ENCODE results near the gene SLC36A3.
"Not testable (repeated sequence)": the region's sequence is repeated elsewhere in the genome, so short reads cannot be mapped to it uniquely, and the experiment has no call there.

The SLC36A3 gene

DNA sequence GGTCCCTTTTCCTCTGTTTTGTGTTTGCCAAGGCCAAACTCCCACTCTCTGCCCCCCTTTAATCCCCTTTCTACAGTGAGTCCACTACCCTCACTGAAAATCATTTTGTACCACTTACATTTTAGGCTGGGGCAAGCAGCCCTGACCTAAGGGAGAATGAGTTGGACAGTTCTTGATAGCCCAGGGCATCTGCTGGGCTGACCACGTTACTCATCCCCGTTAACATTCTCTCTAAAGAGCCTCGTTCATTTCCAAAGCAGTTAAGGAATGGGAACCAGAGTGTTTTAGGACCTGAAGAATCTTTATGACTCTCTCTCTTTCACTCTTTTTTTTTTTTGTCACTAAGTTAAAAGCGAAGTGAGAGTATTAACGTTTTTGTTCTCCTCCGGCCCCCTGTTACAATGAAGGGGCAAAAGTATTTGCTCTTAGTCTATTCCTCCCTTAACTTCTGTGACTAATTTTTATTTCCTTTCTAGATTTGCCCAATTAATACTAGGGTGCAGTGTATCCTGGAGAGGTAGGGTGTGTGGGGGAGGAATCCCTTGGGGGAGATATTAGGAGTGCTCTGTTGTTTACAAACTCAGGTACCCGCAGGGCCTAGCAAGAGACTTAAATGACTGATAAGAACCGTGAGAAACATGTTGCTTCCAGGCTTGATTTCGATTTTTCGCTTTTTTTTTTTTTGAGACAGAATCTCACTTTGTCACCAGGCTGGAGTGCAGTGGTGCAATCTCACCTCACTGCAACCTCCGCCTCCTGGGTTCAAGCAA is 35.9 kb downstream of the SLC36A3 start:
- no peak overlapping the region for H3K4me3 ChIP-seq (ENCODE audit: low read depth in 1 of 5, low read length in 5 of 5)
- peaks cover 6 to 52% (median 30%) of the 10 kb centered on the region in 5 donors for H3K36me3 ChIP-seq (ENCODE audit: control insufficient read depth in 5 of 5, insufficient read depth in 5 of 5, low read length in 5 of 5)
- H3K9me3 ChIP-seq (ENCODE audit: control insufficient read depth in 5 of 5, low read length in 5 of 5): no peaks in the 10 kb centered on the region
- H3K27ac ChIP-seq (ENCODE audit: low read depth, low read length): no peak overlapping the region
- no peak overlapping the region for H3K9ac ChIP-seq (ENCODE audit: low read length in 5 of 5)
- H3K27me3 ChIP-seq (ENCODE audit: control insufficient read depth in 5 of 5, insufficient read depth in 4 of 5, low read length in 5 of 5): no peaks in the 10 kb centered on the region
- H3K4me1 ChIP-seq (ENCODE audit: control insufficient read depth in 5 of 5, insufficient read depth in 5 of 5, low read length in 5 of 5): peaks cover 0 to 13% (median 11%) of the 10 kb centered on the region in 5 donors

DNA sequence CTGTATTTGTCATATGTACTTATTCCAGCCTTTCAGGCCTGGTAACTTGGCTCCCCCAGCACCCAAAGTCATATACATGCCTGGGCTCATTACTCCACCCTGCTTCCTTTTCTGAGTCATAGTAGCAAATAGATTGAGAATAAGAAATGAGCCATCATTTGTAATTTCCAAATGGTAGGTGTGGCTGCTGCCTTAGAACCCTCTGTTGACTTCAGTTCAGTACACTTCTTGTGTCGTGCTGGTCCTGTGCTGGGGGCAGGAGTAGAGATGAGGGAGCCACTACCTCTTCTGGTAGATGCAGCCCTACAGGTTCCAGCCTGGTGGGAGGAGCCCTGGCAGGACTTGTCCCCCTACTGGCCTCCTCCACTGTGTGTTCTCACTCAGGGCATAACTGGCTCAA is 39.5 kb downstream of the SLC36A3 start:
- peaks cover 4 to 57% (median 34%) of the 10 kb centered on the region in 5 donors for H3K36me3 ChIP-seq (ENCODE audit: control insufficient read depth in 5 of 5, insufficient read depth in 5 of 5, low read length in 5 of 5)
- no peak overlapping the region for H3K4me3 ChIP-seq (ENCODE audit: low read depth in 1 of 5, low read length in 5 of 5)
- no peak overlapping the region for H3K27ac ChIP-seq (ENCODE audit: low read depth, low read length)
- no peaks in the 10 kb centered on the region for H3K27me3 ChIP-seq (ENCODE audit: control insufficient read depth in 5 of 5, insufficient read depth in 4 of 5, low read length in 5 of 5)
- no peaks in the 10 kb centered on the region for H3K9me3 ChIP-seq (ENCODE audit: control insufficient read depth in 5 of 5, low read length in 5 of 5)
- H3K4me1 ChIP-seq (ENCODE audit: control insufficient read depth in 5 of 5, insufficient read depth in 5 of 5, low read length in 5 of 5): peaks cover 0 to 13% (median 8%) of the 10 kb centered on the region in 5 donors
- no peak overlapping the region for H3K9ac ChIP-seq (ENCODE audit: low read length in 5 of 5)

DNA sequence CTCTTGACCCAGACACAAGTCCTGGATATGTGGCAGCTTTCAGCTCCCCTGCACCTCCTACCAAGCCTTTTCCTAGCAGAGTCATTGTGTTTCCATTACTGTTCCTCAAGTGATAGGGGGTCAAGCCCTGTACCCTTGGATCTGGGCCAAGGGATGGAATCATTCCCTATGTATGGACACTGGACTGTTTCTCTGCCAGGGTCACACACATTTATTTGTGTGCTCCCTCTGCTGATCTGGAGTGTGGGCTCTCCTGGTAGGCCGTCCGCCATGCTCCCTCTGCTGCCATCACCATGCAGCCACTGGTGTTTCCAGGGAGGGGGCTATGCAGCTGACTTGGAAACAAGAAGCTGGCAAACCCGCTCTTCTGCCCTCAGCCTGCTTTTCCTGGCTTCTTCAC is 41.0 kb downstream of the SLC36A3 start:
- H3K9ac ChIP-seq (ENCODE audit: low read length in 5 of 5): no peak overlapping the region
- peaks cover 0 to 16% (median 15%) of the 10 kb centered on the region in 5 donors for H3K4me1 ChIP-seq (ENCODE audit: control insufficient read depth in 5 of 5, insufficient read depth in 5 of 5, low read length in 5 of 5)
- peaks cover 4 to 41% (median 24%) of the 10 kb centered on the region in 5 donors for H3K36me3 ChIP-seq (ENCODE audit: control insufficient read depth in 5 of 5, insufficient read depth in 5 of 5, low read length in 5 of 5)
- H3K9me3 ChIP-seq (ENCODE audit: control insufficient read depth in 5 of 5, low read length in 5 of 5): no peaks in the 10 kb centered on the region
- no peak overlapping the region for H3K27ac ChIP-seq (ENCODE audit: low read depth, low read length)
- H3K27me3 ChIP-seq (ENCODE audit: control insufficient read depth in 5 of 5, insufficient read depth in 4 of 5, low read length in 5 of 5): no peaks in the 10 kb centered on the region
- no peak overlapping the region for H3K4me3 ChIP-seq (ENCODE audit: low read depth in 1 of 5, low read length in 5 of 5)

DNA sequence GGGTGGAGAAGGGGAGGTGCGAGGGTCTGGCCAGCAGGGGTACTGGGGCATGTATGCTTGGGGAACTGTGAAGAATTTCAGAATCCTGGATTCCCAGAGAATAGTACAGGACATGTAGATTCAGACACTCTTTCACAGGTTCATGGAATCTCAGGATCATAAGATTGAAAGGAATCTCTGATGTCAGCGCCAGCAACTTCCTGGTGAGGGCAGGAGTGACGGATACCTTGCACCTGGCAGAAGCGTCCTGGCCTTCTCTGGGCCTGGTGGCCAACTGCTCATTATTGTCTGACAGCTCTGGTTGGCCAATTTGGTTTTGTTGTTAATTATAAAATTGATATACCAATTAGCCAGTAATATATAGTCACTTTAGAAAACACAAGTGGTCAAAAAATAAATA is 43.6 kb downstream of the SLC36A3 start:
- Histone ChIP-seq H3K4me3 (ENCODE audit: low read depth in 1 of 5, low read length in 5 of 5) (no peak overlapping the region), H3K27ac (ENCODE audit: low read depth, low read length) (no peak overlapping the region), H3K36me3 (ENCODE audit: control insufficient read depth in 5 of 5, insufficient read depth in 5 of 5, low read length in 5 of 5) (peaks cover 3 to 21% (median 9%) of the 10 kb centered on the region in 5 donors), H3K4me1 (ENCODE audit: control insufficient read depth in 5 of 5, insufficient read depth in 5 of 5, low read length in 5 of 5) (peaks cover 0 to 36% (median 15%) of the 10 kb centered on the region in 5 donors), H3K9ac (ENCODE audit: low read length in 5 of 5) (no peak overlapping the region), H3K27me3 (ENCODE audit: control insufficient read depth in 5 of 5, insufficient read depth in 4 of 5, low read length in 5 of 5) (no peaks in the 10 kb centered on the region), H3K9me3 (ENCODE audit: control insufficient read depth in 5 of 5, low read length in 5 of 5) (no peaks in the 10 kb centered on the region)

DNA sequence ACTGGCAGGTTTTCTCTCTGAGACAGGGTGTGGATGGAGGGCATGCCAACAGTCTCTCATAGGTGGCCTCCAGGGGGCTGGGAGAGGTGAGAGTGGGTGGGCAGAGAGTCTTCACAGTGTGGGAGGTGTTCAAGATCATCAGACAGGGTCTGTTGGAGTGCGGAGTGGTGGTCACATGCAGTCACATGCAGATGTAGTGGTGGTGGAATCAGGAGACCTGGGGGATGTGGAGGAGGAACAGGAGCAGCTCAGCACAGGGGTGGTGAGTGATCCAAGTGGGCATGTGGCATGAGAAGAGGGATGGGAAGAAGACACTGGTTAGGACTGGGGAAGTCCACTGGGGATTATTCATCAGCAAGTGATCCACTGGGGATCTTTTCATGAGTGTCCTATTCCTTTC is 44.8 kb downstream of the SLC36A3 start:
- Histone ChIP-seq H3K27ac (ENCODE audit: low read depth, low read length) (no peak overlapping the region), H3K36me3 (ENCODE audit: control insufficient read depth in 5 of 5, insufficient read depth in 5 of 5, low read length in 5 of 5) (peaks cover 3 to 18% (median 8%) of the 10 kb centered on the region in 5 donors), H3K4me1 (ENCODE audit: control insufficient read depth in 5 of 5, insufficient read depth in 5 of 5, low read length in 5 of 5) (peaks cover 4 to 37% (median 13%) of the 10 kb centered on the region in 5 donors)

DNA sequence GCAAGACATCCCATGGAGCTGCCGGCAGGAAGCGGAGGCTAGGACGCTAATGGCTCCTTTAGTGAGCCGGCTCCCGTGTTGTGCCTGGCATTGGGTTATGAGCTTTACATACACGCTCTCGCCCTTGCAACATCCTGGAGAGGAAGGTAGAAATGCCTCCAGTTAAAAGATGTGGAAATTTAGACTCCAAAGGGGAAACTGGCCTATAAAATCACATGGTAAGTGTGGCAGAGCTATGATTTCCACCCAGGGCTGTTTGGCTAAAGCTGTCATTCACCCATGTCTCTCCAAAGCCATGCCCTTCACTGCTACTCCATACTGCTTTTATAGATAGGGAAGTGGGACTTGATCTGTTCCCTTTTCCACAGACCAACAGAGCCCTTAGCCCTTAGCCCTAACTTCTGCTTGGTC is 45.4 kb downstream of the SLC36A3 start:
- Histone ChIP-seq H3K27ac (ENCODE audit: low read depth, low read length) (no peak overlapping the region), H3K27me3 (ENCODE audit: control insufficient read depth in 5 of 5, insufficient read depth in 4 of 5, low read length in 5 of 5) (no peaks in the 10 kb centered on the region), H3K36me3 (ENCODE audit: control insufficient read depth in 5 of 5, insufficient read depth in 5 of 5, low read length in 5 of 5) (peaks cover 3 to 13% (median 8%) of the 10 kb centered on the region in 5 donors), H3K9me3 (ENCODE audit: control insufficient read depth in 5 of 5, low read length in 5 of 5) (no peaks in the 10 kb centered on the region), H3K4me1 (ENCODE audit: control insufficient read depth in 5 of 5, insufficient read depth in 5 of 5, low read length in 5 of 5) (peaks cover 9 to 43% (median 19%) of the 10 kb centered on the region in 5 donors), H3K9ac (ENCODE audit: low read length in 5 of 5) (no peak overlapping the region), H3K4me3 (ENCODE audit: low read depth in 1 of 5, low read length in 5 of 5) (no peak overlapping the region)

More for the DNA sequence above, 44.8 kb downstream of the SLC36A3 start:
- no peak overlapping the region for H3K4me3 ChIP-seq (ENCODE audit: low read depth in 1 of 5, low read length in 5 of 5)
- H3K27me3 ChIP-seq (ENCODE audit: control insufficient read depth in 5 of 5, insufficient read depth in 4 of 5, low read length in 5 of 5): no peaks in the 10 kb centered on the region
- no peak overlapping the region for H3K9ac ChIP-seq (ENCODE audit: low read length in 5 of 5)
- no peaks in the 10 kb centered on the region for H3K9me3 ChIP-seq (ENCODE audit: control insufficient read depth in 5 of 5, low read length in 5 of 5)

DNA sequence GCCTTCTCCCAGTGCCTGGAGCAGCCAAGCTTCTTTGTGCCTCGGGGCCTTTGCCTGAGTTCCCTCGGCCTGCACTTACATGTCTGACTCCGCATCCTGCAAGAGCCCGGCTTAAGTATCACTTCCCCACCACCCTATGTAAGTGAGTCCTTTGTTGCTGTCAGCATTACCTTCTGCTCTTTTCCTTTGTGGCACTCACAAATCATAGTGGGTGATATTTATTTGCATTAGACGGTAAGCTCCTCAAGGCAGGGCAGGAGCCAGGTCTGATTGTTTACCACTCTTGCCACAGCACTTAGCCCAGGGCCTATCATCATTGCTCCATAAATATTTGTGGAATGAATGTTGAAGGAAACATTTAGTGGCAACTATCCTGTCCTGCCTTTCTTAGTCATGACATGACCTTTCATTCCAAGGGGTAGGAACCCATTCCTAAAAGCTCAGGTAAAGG is 45.8 kb downstream of the SLC36A3 start:
- H3K9ac ChIP-seq (ENCODE audit: low read length in 5 of 5): no peak overlapping the region
- no peak overlapping the region for H3K27ac ChIP-seq (ENCODE audit: low read depth, low read length)
- H3K36me3 ChIP-seq (ENCODE audit: control insufficient read depth in 5 of 5, insufficient read depth in 5 of 5, low read length in 5 of 5): peaks cover 3 to 13% (median 8%) of the 10 kb centered on the region in 5 donors
- no peaks in the 10 kb centered on the region for H3K27me3 ChIP-seq (ENCODE audit: control insufficient read depth in 5 of 5, insufficient read depth in 4 of 5, low read length in 5 of 5)
- peaks cover 9 to 45% (median 23%) of the 10 kb centered on the region in 5 donors for H3K4me1 ChIP-seq (ENCODE audit: control insufficient read depth in 5 of 5, insufficient read depth in 5 of 5, low read length in 5 of 5)
- no peaks in the 10 kb centered on the region for H3K9me3 ChIP-seq (ENCODE audit: control insufficient read depth in 5 of 5, low read length in 5 of 5)
- H3K4me3 ChIP-seq (ENCODE audit: low read depth in 1 of 5, low read length in 5 of 5): no peak overlapping the region

DNA sequence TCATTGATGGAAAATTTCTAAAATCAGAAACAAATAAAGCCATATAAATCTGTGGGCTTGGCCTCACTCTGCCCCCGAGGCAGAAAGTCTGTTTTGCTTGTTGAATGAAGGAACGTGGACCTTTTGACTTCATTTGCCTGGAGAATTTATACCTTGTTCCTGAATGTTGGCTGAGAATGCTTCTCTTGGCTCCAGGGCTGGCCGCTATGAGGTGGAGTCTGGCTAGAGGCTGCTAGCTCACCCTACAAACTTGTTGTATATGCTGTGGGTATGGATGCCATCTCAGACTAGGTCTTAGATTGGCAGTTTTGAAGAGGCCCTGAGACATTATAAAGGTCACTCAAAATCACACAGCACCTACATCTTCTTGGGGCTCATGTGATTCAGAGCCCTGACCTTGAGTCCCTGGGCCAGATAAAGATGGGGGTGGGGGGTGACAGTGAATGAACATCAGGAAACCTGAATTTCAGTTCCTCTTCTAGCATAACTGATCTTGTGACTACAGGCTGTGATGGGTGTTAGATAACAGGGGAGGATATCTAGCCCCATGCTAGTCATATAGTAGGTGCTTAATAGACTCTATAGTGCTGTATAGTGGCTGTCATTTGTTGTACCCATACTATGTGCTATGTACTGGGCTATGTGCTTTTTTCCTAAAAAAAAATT is 47.8 kb downstream of the SLC36A3 start:
- Histone ChIP-seq H3K4me3 (ENCODE audit: low read depth in 1 of 5, low read length in 5 of 5) (no peak overlapping the region), H3K4me1 (ENCODE audit: control insufficient read depth in 5 of 5, insufficient read depth in 5 of 5, low read length in 5 of 5) (peaks cover 9 to 52% (median 30%) of the 10 kb centered on the region in 5 donors)

DNA sequence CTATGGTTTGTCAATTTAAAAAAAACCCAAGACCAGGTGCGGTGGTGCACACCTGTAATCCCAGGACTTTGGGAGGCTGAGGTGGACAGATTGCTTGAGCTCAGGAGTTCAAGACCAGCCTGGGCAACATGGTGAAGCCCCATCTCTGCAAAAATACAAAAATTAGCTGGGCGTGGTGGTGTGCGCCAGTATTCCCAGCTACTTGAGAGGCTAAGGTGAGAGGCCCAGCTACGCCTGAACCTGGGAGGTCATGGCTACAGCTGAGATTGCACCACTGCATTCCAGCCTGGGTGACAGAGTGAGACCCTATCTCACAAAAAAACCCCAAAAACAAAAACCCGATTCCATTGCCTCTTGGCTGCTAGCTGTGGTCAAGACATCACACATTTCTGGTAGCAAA is 48.6 kb downstream of the SLC36A3 start:
- not testable (repeated sequence) for H3K27me3 ChIP-seq (ENCODE audit: control insufficient read depth in 5 of 5, insufficient read depth in 4 of 5, low read length in 5 of 5); H3K9me3 ChIP-seq (ENCODE audit: control insufficient read depth in 5 of 5, low read length in 5 of 5); H3K9ac ChIP-seq (ENCODE audit: low read length in 5 of 5); H3K27ac ChIP-seq (ENCODE audit: low read depth, low read length); H3K4me3 ChIP-seq (ENCODE audit: low read depth in 1 of 5, low read length in 5 of 5); H3K36me3 ChIP-seq (ENCODE audit: control insufficient read depth in 5 of 5, insufficient read depth in 5 of 5, low read length in 5 of 5)
- peaks cover 9 to 52% (median 30%) of the 10 kb centered on the region in 5 donors for H3K4me1 ChIP-seq (ENCODE audit: control insufficient read depth in 5 of 5, insufficient read depth in 5 of 5, low read length in 5 of 5)

More for the DNA sequence above, 47.8 kb downstream of the SLC36A3 start:
- Histone ChIP-seq H3K9me3 (ENCODE audit: control insufficient read depth in 5 of 5, low read length in 5 of 5) (no peaks in the 10 kb centered on the region), H3K9ac (ENCODE audit: low read length in 5 of 5) (no peak overlapping the region), H3K36me3 (ENCODE audit: control insufficient read depth in 5 of 5, insufficient read depth in 5 of 5, low read length in 5 of 5) (peaks cover 3 to 6% (median 3%) of the 10 kb centered on the region in 5 donors), H3K27ac (ENCODE audit: low read depth, low read length) (no peak overlapping the region), H3K27me3 (ENCODE audit: control insufficient read depth in 5 of 5, insufficient read depth in 4 of 5, low read length in 5 of 5) (no peaks in the 10 kb centered on the region)

DNA sequence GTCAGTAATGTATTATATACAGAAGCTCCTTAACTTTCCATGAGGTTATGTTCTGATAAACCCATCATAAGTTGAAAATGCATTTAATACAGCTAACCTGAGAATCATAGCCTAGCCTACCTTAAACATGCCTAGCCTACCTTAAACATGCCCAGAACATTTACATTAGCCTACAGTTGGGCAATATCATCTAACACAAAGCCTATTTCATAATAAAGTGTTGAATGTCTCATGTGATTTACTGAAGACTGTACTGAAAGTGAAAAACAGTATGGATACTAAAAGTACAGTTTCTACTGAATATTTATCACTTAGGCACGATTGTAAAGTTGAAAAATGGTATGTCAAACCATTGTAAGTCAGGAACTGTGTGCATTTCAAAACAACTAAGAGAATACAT is 49.0 kb downstream of the SLC36A3 start:
- Histone ChIP-seq H3K4me1 (ENCODE audit: control insufficient read depth in 5 of 5, insufficient read depth in 5 of 5, low read length in 5 of 5) (peaks cover 9 to 52% (median 30%) of the 10 kb centered on the region in 5 donors), H3K27me3 (ENCODE audit: control insufficient read depth in 5 of 5, insufficient read depth in 4 of 5, low read length in 5 of 5) (no peaks in the 10 kb centered on the region), H3K36me3 (ENCODE audit: control insufficient read depth in 5 of 5, insufficient read depth in 5 of 5, low read length in 5 of 5) (no peaks in the 10 kb centered on the region), H3K9me3 (ENCODE audit: control insufficient read depth in 5 of 5, low read length in 5 of 5) (no peaks in the 10 kb centered on the region), H3K9ac (ENCODE audit: low read length in 5 of 5) (no peak overlapping the region), H3K4me3 (ENCODE audit: low read depth in 1 of 5, low read length in 5 of 5) (peak overlapping the region in 3 of 5 donors; percentile 6 to 96 (median 93)), H3K27ac (ENCODE audit: low read depth, low read length) (no peak overlapping the region)
